Measurements from ENCODE around the gene OSER1.

The OSER1 gene

DNA sequence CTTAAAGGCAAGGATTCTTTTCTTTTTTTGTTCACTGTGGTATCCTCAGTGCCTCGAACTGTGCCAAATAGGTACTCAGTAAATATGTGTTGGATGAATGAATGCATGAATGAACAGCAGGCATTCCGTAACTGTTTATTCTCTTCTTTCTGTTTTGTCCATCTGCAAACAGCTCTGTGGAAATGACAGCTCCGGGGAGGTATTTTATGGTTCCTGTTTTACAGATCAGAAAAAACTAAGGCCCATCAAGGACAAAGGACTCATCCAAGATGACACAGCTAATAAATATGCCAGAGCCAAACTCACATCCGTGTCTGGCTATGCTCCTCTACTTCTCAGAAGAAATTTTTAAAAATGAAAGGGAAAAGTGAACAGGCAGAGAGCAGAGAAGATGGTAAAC, 44.6 kb downstream of the OSER1 start:
- Histone ChIP-seq H2BK120ac (ENCODE audit: low read depth, low read length) (no peak overlapping the region), H3K4ac (ENCODE audit: low read depth, low read length) (no peak overlapping the region), H3K36me3 (ENCODE audit: control insufficient read depth, insufficient read depth, low read length) (no peaks in the 10 kb centered on the region), H3K4me3 (ENCODE audit: low read length) (no peak overlapping the region), H3K27me3 (ENCODE audit: insufficient read depth, low read length, poor library complexity) (no peaks in the 10 kb centered on the region), H2AK5ac (ENCODE audit: low read length) (no peak overlapping the region), H3K4me1 (ENCODE audit: control insufficient read depth, low read depth, low read length) (no peaks in the 10 kb centered on the region), H4K5ac (ENCODE audit: low read length) (no peak overlapping the region), H3K9ac (ENCODE audit: low read length) (no peak overlapping the region), H3K79me2 (ENCODE audit: control insufficient read depth, insufficient read depth, low read length) (no peaks in the 10 kb centered on the region), H3K56ac (ENCODE audit: low read length) (no peak overlapping the region), H3K79me1 (ENCODE audit: low read length) (no peaks in the 10 kb centered on the region), H3K18ac (ENCODE audit: low read length) (no peak overlapping the region), H2BK5ac (ENCODE audit: low read length) (no peak overlapping the region), H3K4me2 (ENCODE audit: low read length) (no peak overlapping the region), H2BK15ac (replicated peaks; ENCODE audit: low read depth) (no peak overlapping the region), H3K27ac (ENCODE audit: low read depth, low read length) (no peak overlapping the region), H4K8ac (ENCODE audit: low read depth, low read length) (no peak overlapping the region), H3K23ac (ENCODE audit: low read length) (no peak overlapping the region)
- no peak for DNase-seq
- WGBS (ENCODE audit: extremely low coverage, insufficient coverage, low lambda C conversion rate), result no CpG with 5 or more reads among the region's 4 CpGs

- Histone ChIP-seq H3K79me1 (ENCODE audit: low read length) (no peaks in the 10 kb centered on the region), H2BK120ac (ENCODE audit: low read depth, low read length) (no peak overlapping the region), H3K4me1 (ENCODE audit: control insufficient read depth, low read depth, low read length) (no peaks in the 10 kb centered on the region), H3K56ac (ENCODE audit: low read length) (no peak overlapping the region), H3K23ac (ENCODE audit: low read length) (no peak overlapping the region), H3K27me3 (ENCODE audit: insufficient read depth, low read length, poor library complexity) (no peaks in the 10 kb centered on the region), H2BK5ac (ENCODE audit: low read length) (no peak overlapping the region), H3K4me3 (ENCODE audit: low read length) (no peak overlapping the region), H4K5ac (ENCODE audit: low read length) (no peak overlapping the region), H3K36me3 (ENCODE audit: control insufficient read depth, insufficient read depth, low read length) (no peaks in the 10 kb centered on the region), H3K27ac (ENCODE audit: low read depth, low read length) (no peak overlapping the region), H3K18ac (ENCODE audit: low read length) (no peak overlapping the region), H3K4ac (ENCODE audit: low read depth, low read length) (no peak overlapping the region), H3K79me2 (ENCODE audit: control insufficient read depth, insufficient read depth, low read length) (no peaks in the 10 kb centered on the region), H3K9ac (ENCODE audit: low read length) (no peak overlapping the region), H3K4me2 (ENCODE audit: low read length) (no peak overlapping the region), H4K8ac (ENCODE audit: low read depth, low read length) (no peak overlapping the region), H2AK5ac (ENCODE audit: low read length) (no peak overlapping the region), H2BK15ac (replicated peaks; ENCODE audit: low read depth) (no peak overlapping the region)
- WGBS (ENCODE audit: extremely low coverage, insufficient coverage, low lambda C conversion rate), result no CpG with 5 or more reads among the region's 56 CpGs
- DNase-seq, result no peak
Observed at GRCh38 chr20:44160133-44160532, 50.4 kb downstream of the OSER1 start.

DNA sequence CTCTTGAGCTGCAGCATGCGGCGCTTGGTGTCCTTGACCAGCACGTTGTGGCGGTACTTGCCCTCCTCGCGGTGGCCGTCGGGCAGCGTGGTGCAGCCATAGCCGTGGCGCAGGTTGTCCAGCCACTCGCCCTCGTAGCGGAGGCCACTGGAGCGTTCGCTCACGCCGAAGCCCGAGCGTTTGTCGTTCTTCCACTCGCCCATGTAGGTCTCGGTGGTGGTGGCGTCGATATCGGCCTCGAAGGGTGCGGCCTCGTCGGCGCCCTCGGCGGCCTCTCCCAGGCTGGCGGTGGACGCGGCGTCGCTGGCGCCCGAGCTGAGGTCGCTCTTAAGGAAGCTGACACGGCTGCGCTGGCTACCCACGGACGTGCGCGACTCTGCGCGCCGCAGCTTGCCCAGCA, 50.9 kb downstream of the OSER1 start:
- Histone ChIP-seq H3K23ac (ENCODE audit: low read length) (no peak overlapping the region), H3K79me1 (ENCODE audit: low read length) (no peaks in the 10 kb centered on the region), H3K27ac (ENCODE audit: low read depth, low read length) (no peak overlapping the region), H4K8ac (ENCODE audit: low read depth, low read length) (no peak overlapping the region), H3K9ac (ENCODE audit: low read length) (no peak overlapping the region), H3K4me3 (ENCODE audit: low read length) (no peak overlapping the region), H2BK120ac (ENCODE audit: low read depth, low read length) (no peak overlapping the region), H3K4me1 (ENCODE audit: control insufficient read depth, low read depth, low read length) (no peaks in the 10 kb centered on the region), H3K27me3 (ENCODE audit: insufficient read depth, low read length, poor library complexity) (no peaks in the 10 kb centered on the region), H3K4me2 (ENCODE audit: low read length) (no peak overlapping the region), H3K56ac (ENCODE audit: low read length) (no peak overlapping the region), H4K5ac (ENCODE audit: low read length) (no peak overlapping the region), H2BK15ac (replicated peaks; ENCODE audit: low read depth) (no peak overlapping the region), H3K79me2 (ENCODE audit: control insufficient read depth, insufficient read depth, low read length) (no peaks in the 10 kb centered on the region), H2AK5ac (ENCODE audit: low read length) (no peak overlapping the region), H2BK5ac (ENCODE audit: low read length) (no peak overlapping the region), H3K36me3 (ENCODE audit: control insufficient read depth, insufficient read depth, low read length) (no peaks in the 10 kb centered on the region), H3K4ac (ENCODE audit: low read depth, low read length) (no peak overlapping the region), H3K18ac (ENCODE audit: low read length) (no peak overlapping the region)
- no peak for DNase-seq
- WGBS (ENCODE audit: extremely low coverage, insufficient coverage, low lambda C conversion rate), result no CpG with 5 or more reads among the region's 50 CpGs

DNA sequence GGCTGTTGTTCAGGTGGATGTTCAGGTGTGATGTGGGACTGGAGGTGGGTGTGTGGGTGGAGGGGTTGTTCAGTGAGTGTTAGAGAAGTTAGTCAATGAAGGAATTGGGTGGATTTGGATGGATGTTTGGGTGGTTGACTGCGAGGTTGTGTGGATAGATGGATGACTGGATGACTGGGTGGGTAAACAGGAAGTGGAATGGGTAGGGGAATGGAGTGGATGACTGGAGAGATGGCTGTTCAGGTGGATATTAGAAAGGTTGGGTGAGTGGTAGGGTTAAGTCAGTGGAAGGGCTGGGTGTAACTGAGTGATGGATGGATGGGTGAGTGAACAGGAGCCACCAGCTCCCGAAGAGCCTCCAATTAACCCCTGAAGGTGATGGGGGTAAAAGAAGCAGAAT, 51.4 kb downstream of the OSER1 start:
- H2AK5ac ChIP-seq (ENCODE audit: low read length), result no peak overlapping the region
- no peak overlapping the region for H3K27ac ChIP-seq (ENCODE audit: low read depth, low read length)
- H4K5ac ChIP-seq (ENCODE audit: low read length), result no peak overlapping the region
- 100% methylated on average over 1 of the region's 2 CpGs for WGBS (ENCODE audit: extremely low coverage, insufficient coverage, low lambda C conversion rate)
- no peak overlapping the region for H3K23ac ChIP-seq (ENCODE audit: low read length)
- no peak for DNase-seq
- H3K4me3 ChIP-seq (ENCODE audit: low read length), result no peak overlapping the region
- H3K18ac ChIP-seq (ENCODE audit: low read length), result no peak overlapping the region
- H3K27me3 ChIP-seq (ENCODE audit: insufficient read depth, low read length, poor library complexity), result no peaks in the 10 kb centered on the region
- H3K56ac ChIP-seq (ENCODE audit: low read length), result no peak overlapping the region
- no peaks in the 10 kb centered on the region for H3K4me1 ChIP-seq (ENCODE audit: control insufficient read depth, low read depth, low read length)
- H3K9ac ChIP-seq (ENCODE audit: low read length), result no peak overlapping the region
- no peak overlapping the region for H2BK120ac ChIP-seq (ENCODE audit: low read depth, low read length)
- H4K8ac ChIP-seq (ENCODE audit: low read depth, low read length), result no peak overlapping the region
- H3K4ac ChIP-seq (ENCODE audit: low read depth, low read length), result no peak overlapping the region
- H2BK15ac ChIP-seq (replicated peaks; ENCODE audit: low read depth), result no peak overlapping the region
- no peaks in the 10 kb centered on the region for H3K79me1 ChIP-seq (ENCODE audit: low read length)
- H3K4me2 ChIP-seq (ENCODE audit: low read length), result no peak overlapping the region
- no peaks in the 10 kb centered on the region for H3K36me3 ChIP-seq (ENCODE audit: control insufficient read depth, insufficient read depth, low read length)
- no peak overlapping the region for H2BK5ac ChIP-seq (ENCODE audit: low read length)
- H3K79me2 ChIP-seq (ENCODE audit: control insufficient read depth, insufficient read depth, low read length), result no peaks in the 10 kb centered on the region

DNA sequence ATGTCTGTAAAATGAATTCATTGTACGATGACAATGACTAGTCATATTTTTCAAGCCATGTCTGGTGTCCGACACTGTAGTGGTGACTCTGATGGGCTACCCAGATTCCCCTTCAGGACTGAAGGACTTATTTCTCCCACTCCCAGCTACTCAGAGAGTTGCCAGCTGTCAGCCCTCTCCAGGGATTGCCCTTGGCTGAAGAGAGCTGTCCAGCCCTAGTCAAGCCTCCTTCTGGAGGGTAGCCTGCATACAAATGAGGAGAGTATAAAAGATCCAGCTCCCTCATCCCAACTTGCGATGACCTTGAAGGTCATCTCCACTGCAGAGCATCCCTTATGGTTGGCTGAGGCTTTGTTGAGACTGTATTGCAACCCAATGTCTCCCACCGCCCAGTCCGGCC, 53.5 kb downstream of the OSER1 start:
- H3K27me3 ChIP-seq (ENCODE audit: insufficient read depth, low read length, poor library complexity), result no peaks in the 10 kb centered on the region
- no peak overlapping the region for H3K4me3 ChIP-seq (ENCODE audit: low read length)
- H3K36me3 ChIP-seq (ENCODE audit: control insufficient read depth, insufficient read depth, low read length), result no peaks in the 10 kb centered on the region
- no peak for DNase-seq
- H4K5ac ChIP-seq (ENCODE audit: low read length), result no peak overlapping the region
- H3K4me1 ChIP-seq (ENCODE audit: control insufficient read depth, low read depth, low read length), result no peaks in the 10 kb centered on the region
- H3K4ac ChIP-seq (ENCODE audit: low read depth, low read length), result no peak overlapping the region
- H2BK15ac ChIP-seq (replicated peaks; ENCODE audit: low read depth), result no peak overlapping the region
- no peaks in the 10 kb centered on the region for H3K79me1 ChIP-seq (ENCODE audit: low read length)
- H2AK5ac ChIP-seq (ENCODE audit: low read length), result no peak overlapping the region
- H3K79me2 ChIP-seq (ENCODE audit: control insufficient read depth, insufficient read depth, low read length), result no peaks in the 10 kb centered on the region
- no peak overlapping the region for H3K9ac ChIP-seq (ENCODE audit: low read length)
- H3K23ac ChIP-seq (ENCODE audit: low read length), result no peak overlapping the region
- no peak overlapping the region for H4K8ac ChIP-seq (ENCODE audit: low read depth, low read length)
- H3K27ac ChIP-seq (ENCODE audit: low read depth, low read length), result no peak overlapping the region
- H3K56ac ChIP-seq (ENCODE audit: low read length), result no peak overlapping the region
- no peak overlapping the region for H3K4me2 ChIP-seq (ENCODE audit: low read length)
- H3K18ac ChIP-seq (ENCODE audit: low read length), result no peak overlapping the region
- H2BK120ac ChIP-seq (ENCODE audit: low read depth, low read length), result no peak overlapping the region
- no CpG with 5 or more reads among the region's 5 CpGs for WGBS (ENCODE audit: extremely low coverage, insufficient coverage, low lambda C conversion rate)
- H2BK5ac ChIP-seq (ENCODE audit: low read length), result no peak overlapping the region

DNA sequence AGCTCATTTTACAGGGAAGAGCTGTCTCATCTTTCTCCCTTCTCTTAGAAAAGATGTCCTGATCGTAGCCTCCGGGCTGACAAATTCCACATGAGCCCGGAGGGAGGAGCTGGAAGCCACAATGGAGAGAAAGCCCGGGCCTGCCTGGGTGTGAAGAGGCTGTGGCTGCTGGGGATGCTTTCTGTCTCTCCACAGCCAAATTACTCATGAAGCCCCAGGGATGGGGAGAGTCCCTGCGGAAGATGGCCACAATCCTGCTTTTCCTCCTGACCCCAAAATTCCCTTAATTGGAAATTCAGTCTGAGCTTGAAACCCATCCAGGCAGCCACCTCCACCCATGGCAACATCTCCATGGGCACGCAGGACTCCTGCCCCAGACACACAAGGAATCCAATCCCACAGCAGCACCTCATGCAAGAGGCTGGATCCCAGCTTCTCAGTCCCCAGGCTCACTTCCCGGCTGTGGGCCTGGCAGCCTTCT, 56.0 kb downstream of the OSER1 start:
- no peaks in the 10 kb centered on the region for H3K27me3 ChIP-seq (ENCODE audit: insufficient read depth, low read length, poor library complexity)
- no peak overlapping the region for H3K27ac ChIP-seq (ENCODE audit: low read depth, low read length)
- H3K79me2 ChIP-seq (ENCODE audit: control insufficient read depth, insufficient read depth, low read length), result no peaks in the 10 kb centered on the region
- H3K4me1 ChIP-seq (ENCODE audit: control insufficient read depth, low read depth, low read length), result no peaks in the 10 kb centered on the region
- no peak overlapping the region for H2AK5ac ChIP-seq (ENCODE audit: low read length)
- no peak overlapping the region for H3K18ac ChIP-seq (ENCODE audit: low read length)
- no peak overlapping the region for H3K4me2 ChIP-seq (ENCODE audit: low read length)
- no peak overlapping the region for H3K56ac ChIP-seq (ENCODE audit: low read length)
- no peak overlapping the region for H3K4ac ChIP-seq (ENCODE audit: low read depth, low read length)
- no peak overlapping the region for H2BK120ac ChIP-seq (ENCODE audit: low read depth, low read length)
- no peak overlapping the region for H3K23ac ChIP-seq (ENCODE audit: low read length)
- no CpG with 5 or more reads among the region's 7 CpGs for WGBS (ENCODE audit: extremely low coverage, insufficient coverage, low lambda C conversion rate)
- H3K4me3 ChIP-seq (ENCODE audit: low read length), result no peak overlapping the region
- H4K5ac ChIP-seq (ENCODE audit: low read length), result no peak overlapping the region
- no peak overlapping the region for H2BK15ac ChIP-seq (replicated peaks; ENCODE audit: low read depth)
- H4K8ac ChIP-seq (ENCODE audit: low read depth, low read length), result no peak overlapping the region
- no peaks in the 10 kb centered on the region for H3K36me3 ChIP-seq (ENCODE audit: control insufficient read depth, insufficient read depth, low read length)
- no peak overlapping the region for H3K9ac ChIP-seq (ENCODE audit: low read length)
- no peaks in the 10 kb centered on the region for H3K79me1 ChIP-seq (ENCODE audit: low read length)
- no peak overlapping the region for H2BK5ac ChIP-seq (ENCODE audit: low read length)
- peak; percentile 78 for DNase-seq
